Smooth muscle cell (in vitro differentiated cells): ENCODE measurements around the gene ZNF668. TPM values are rescaled to one million over a fixed set of nuclear protein-coding genes. Genes with fewer than 3 reads are reported as not detected.
"Not testable (repeated sequence)": the region's sequence is repeated elsewhere in the genome, so short reads cannot be mapped to it uniquely, and the experiment has no call there.

Experiments
- DNase-seq: peaks from one replicate; lab custom pipeline; 2025; ENCODE audit not compliant: unreplicated experiment; lab: John Stamatoyannopoulos, UW
- H2AFZ ChIP-seq: fragments of 200-600 bp; sonication (generic); 2 replicates; pipeline ENCODE4 v1.6.0; 2016; ENCODE audit warnings: antibody characterized with exemption, low read depth, mild to moderate bottlenecking
- H3F3A ChIP-seq: fragments of 200-600 bp; sonication (generic); 2 replicates; pipeline ENCODE4 v1.6.0; 2017; ENCODE audit warnings: antibody characterized with exemption, low read depth
- H3K27ac ChIP-seq: fragments of 200-600 bp; sonication (generic); 2 replicates; pipeline ENCODE4 v1.5.1; 2016; ENCODE audit warnings: low read depth, mild to moderate bottlenecking
- H3K27me3 ChIP-seq: fragments of 200-600 bp; sonication (generic); 2 replicates; pipeline ENCODE4 v1.6.1; 2016; ENCODE audit warnings: low read depth, mild to moderate bottlenecking
- H3K36me3 ChIP-seq: fragments of 200-600 bp; sonication (generic); 2 replicates; pipeline ENCODE4 v1.5.1; 2016; ENCODE audit warnings: low read depth
- H3K4me1 ChIP-seq: fragments of 200-600 bp; sonication (generic); 2 replicates; pipeline ENCODE4 v1.5.1; 2016; ENCODE audit warnings: low read depth
- H3K4me2 ChIP-seq: fragments of 200-600 bp; sonication (generic); 2 replicates; pipeline ENCODE4 v1.6.0; 2016; ENCODE audit warnings: mild to moderate bottlenecking
- H3K4me3 ChIP-seq: fragments of 200-600 bp; sonication (generic); 2 replicates; pipeline ENCODE4 v1.5.1; 2016; ENCODE audit warnings: mild to moderate bottlenecking
- H3K79me2 ChIP-seq: fragments of 200-600 bp; sonication (generic); 2 replicates; pipeline ENCODE4 v1.6.0; 2016; ENCODE audit warnings: low read depth, mild to moderate bottlenecking
- H3K9ac ChIP-seq: fragments of 200-600 bp; sonication (generic); 2 replicates; pipeline ENCODE4 v1.6.0; 2016; ENCODE audit warnings: low read depth
- H3K9me3 ChIP-seq: fragments of 200-600 bp; sonication (generic); replicated peaks from 2 replicates; pipeline ENCODE4 v1.5.1; 2016; ENCODE audit warnings: low read depth
- H4K20me1 ChIP-seq: fragments of 200-600 bp; sonication (generic); 2 replicates; pipeline ENCODE4 v1.6.0; 2016; ENCODE audit warnings: low read depth
- WGBS: methylation state at CpG from one replicate; pipeline ENCODE4 v1.1.7; 2016; ENCODE audit warnings: low lambda C conversion rate; 5-methylcytosine and 5-hydroxymethylcytosine counted together
- polyA plus RNA-seq: library from polyadenylated mRNA; unstranded; fragments of >200 nt; fragmentation: Nextera tagmentation; extraction: Ambion mirVana; gene quantifications from 2 replicates; pipeline ENCODE4 v1.2.1, GENCODE V29; 2016
- total RNA-seq: library from RNA; depleted of rRNA; stranded (reverse); fragments of >200 nt; gene quantifications from 2 replicates; pipeline ENCODE4 v1.2.3, GENCODE V29; 2014
- TF ChIP-seq, protein P1 (sequence below): fragments of 200-600 bp; sonication (generic); IDR thresholded peaks from 2 replicates; pipeline ENCODE4 v1.5.1; 2017; ENCODE audit warnings: borderline replicate concordance, mild to moderate bottlenecking, antibody characterized with exemption; ENCODE audit not compliant: insufficient read depth, poor library complexity, severe bottlenecking

Gene ZNF668
- total and polyA plus RNA-seq, 2 experiments from 2014 or later, result 7.3 to 20.1 TPM

DNA sequence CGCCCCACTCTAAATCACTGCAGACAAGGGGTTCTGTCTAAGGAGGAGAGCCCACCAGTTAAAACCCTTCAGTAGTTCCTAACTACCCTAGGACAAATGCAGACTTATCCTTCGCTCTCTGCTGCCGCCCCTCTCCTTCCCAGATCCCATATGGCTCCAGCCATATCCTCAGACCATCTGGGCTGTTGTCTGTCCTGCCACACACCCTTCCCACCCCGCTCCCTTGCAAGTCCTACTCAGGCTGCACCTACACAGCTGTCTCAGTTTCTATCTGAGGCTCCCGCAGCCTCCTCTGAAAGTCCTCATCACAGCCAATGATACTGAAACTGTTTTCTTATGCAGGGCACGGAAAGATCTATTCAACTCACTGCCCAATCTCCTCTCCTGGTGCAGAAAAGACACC is 33.4 kb upstream of the ZNF668 start:
- Histone ChIP-seq H3K4me2 (peak overlapping the region; percentile 97), H3K9ac (no peak overlapping the region), H3F3A (no peaks in the 10 kb centered on the region), H3K79me2 (peaks cover 15% of the 10 kb centered on the region), H3K4me3 (no peak overlapping the region), H2AFZ (peak overlapping the region; percentile 75), H4K20me1 (no peaks in the 10 kb centered on the region), H3K4me1 (peaks cover 4% of the 10 kb centered on the region), H3K27me3 (no peaks in the 10 kb centered on the region), H3K36me3 (no peaks in the 10 kb centered on the region), H3K9me3 (no peaks in the 10 kb centered on the region), H3K27ac (no peak overlapping the region)
- DNase-seq, result no peak
- 89% methylated on average over 6 of the region's 6 CpGs for WGBS
- TF ChIP-seq, protein P1, sequence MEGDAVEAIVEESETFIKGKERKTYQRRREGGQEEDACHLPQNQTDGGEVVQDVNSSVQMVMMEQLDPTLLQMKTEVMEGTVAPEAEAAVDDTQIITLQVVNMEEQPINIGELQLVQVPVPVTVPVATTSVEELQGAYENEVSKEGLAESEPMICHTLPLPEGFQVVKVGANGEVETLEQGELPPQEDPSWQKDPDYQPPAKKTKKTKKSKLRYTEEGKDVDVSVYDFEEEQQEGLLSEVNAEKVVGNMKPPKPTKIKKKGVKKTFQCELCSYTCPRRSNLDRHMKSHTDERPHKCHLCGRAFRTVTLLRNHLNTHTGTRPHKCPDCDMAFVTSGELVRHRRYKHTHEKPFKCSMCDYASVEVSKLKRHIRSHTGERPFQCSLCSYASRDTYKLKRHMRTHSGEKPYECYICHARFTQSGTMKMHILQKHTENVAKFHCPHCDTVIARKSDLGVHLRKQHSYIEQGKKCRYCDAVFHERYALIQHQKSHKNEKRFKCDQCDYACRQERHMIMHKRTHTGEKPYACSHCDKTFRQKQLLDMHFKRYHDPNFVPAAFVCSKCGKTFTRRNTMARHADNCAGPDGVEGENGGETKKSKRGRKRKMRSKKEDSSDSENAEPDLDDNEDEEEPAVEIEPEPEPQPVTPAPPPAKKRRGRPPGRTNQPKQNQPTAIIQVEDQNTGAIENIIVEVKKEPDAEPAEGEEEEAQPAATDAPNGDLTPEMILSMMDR, result no peak

DNA sequence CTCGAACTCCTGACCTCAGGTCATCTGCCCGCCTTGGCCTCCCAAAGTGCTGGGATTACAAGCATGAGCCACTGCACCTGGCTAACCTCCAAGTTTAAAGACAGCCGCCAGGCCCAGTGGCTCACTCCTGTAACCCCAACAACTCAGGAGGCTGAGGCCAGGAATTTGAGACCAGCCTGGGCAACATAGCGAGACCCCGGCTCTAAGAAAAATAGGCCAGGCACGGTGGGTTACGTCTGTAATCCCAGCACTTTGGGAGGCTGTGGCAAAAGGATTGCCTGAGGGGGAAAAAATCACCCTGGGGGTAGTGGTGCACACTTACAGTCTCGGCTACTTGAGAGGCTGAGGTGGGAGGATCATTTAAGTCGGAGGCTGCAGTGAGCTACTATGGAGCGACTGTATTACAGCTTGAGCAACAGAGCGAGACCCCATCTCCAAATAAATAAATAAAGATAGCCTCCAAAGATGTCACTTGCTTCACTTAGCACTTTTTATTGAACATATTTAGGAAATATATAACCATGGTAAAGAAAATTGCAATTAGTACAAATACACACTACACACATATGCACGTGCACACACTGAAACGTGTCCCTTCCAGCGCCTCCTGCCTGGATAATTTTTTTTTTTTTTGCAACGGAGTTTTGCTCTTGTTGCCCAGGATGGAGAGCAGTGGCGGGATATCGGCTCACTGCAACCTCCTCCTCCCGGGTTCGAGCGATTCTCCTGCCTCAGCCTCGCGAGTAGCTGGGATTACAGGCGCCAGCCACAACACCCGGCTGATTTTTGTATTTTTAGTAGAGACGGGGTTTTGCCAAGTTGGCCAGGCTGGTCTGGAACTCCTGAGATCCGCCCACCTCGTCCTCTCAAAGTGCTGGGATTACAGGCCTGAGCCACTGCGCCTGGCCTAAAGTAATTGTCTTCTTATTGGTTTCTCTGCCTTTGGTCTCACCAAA is 32.7 kb upstream of the ZNF668 start:
- Histone ChIP-seq H3K79me2 (peaks cover 15% of the 10 kb centered on the region), H3K36me3 (no peaks in the 10 kb centered on the region), H2AFZ (peak overlapping the region; percentile 75), H3K4me1 (peaks cover 4% of the 10 kb centered on the region), H4K20me1 (no peaks in the 10 kb centered on the region), H3K9me3 (no peaks in the 10 kb centered on the region), H3K27me3 (no peaks in the 10 kb centered on the region), H3K27ac (no peak overlapping the region), H3K9ac (no peak overlapping the region), H3F3A (no peaks in the 10 kb centered on the region), H3K4me3 (no peak overlapping the region), H3K4me2 (peak overlapping the region; percentile 97)
- no peak for DNase-seq
- TF ChIP-seq, protein P1, result no peak
- WGBS, result 92% methylated on average over 28 of the region's 28 CpGs

DNA sequence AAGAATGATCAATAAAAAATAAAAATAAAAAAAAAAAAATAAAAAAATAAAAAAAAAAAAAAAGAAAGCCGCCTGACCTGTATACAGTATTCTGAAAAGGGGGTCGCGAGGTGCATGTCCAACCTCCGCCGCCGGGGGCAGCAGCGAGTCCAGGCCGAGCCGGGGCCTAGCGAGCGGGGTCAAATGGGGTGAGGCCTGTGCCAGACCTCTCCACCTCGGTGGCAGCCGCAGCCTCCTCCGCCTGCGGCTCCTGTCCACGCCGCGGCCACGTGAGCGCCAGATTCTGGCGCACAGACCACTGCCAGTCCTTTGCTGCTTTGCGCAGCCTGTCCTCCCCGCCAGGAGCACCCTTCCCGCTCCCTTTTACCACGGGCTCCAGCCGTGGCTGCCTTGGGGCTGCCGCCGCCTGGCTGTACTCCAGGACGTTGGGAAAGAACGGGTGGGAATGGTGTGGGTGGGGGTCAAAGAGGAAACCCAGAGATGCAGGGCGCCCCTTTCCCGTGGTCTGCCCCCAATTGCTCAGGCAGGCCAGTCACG is 31.7 kb upstream of the ZNF668 start:
- Histone ChIP-seq H3K27ac (no peak overlapping the region), H3F3A (no peaks in the 10 kb centered on the region), H3K9ac (no peak overlapping the region), H3K36me3 (no peaks in the 10 kb centered on the region), H4K20me1 (no peaks in the 10 kb centered on the region), H3K27me3 (no peaks in the 10 kb centered on the region), H3K4me3 (no peak overlapping the region), H3K4me2 (peak overlapping the region; percentile 69), H3K9me3 (no peaks in the 10 kb centered on the region), H3K79me2 (peaks cover 15% of the 10 kb centered on the region), H2AFZ (peak overlapping the region; percentile 37), H3K4me1 (peaks cover 4% of the 10 kb centered on the region)
- DNase-seq, result peak; percentile 40
- WGBS, result 32% methylated on average over 33 of the region's 33 CpGs
- TF ChIP-seq, protein P1, result peak; percentile 63

DNA sequence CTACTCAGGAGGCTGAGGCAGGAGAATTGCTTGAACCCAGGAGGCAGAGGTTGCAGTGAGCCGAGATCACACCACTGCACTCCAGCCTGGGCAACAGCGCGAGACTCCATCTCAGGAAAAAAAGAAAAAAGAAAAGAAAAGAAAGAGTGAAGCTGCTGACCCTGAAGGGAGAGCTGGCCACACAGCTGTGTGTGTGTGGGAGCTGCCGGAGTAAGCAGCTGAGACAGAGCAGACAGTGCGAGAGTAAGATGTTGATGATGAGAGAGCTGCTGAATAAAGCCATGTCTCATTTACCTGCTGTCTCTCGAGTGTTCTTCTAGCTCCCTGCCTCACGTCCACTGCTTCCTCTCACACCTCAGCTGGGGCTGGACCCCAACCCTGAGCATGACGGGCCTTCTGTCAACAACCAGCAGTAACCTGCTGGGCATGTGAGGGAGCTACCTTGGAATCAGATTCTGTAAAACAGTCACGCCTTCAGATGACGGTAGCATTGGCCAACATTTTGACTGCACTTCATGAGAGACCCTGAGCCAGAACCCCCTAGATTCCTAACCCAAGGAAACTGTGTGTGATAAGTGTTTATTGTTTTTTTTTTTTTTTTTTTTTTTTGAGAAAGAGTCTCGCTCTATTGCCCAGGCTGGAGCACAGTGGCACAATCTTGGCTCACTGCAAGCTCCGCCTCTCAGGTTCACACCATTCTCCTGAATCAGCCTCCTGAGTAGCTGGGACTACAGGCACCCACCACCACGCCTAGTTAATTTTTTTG is 27.0 kb upstream of the ZNF668 start:
- H4K20me1 ChIP-seq, H3K9me3 ChIP-seq, H3K4me2 ChIP-seq, H2AFZ ChIP-seq, H3F3A ChIP-seq, H3K27me3 ChIP-seq, DNase-seq, H3K4me3 ChIP-seq, H3K9ac ChIP-seq, H3K79me2 ChIP-seq, H3K36me3 ChIP-seq, H3K4me1 ChIP-seq, H3K27ac ChIP-seq: not testable (repeated sequence)
- 85% methylated on average over 13 of the region's 13 CpGs for WGBS
